Suppressor macrophage treated with lipopolysaccharide for 4 hours (primary cell): Measurements from ENCODE around the gene CES2.
"Not testable (repeated sequence)": the region's sequence is repeated elsewhere in the genome, so short reads cannot be mapped to it uniquely, and the experiment has no call there.

Experiments used
- DNase-seq: peaks from one replicate; pipeline ENCODE4 v3.0.0-alpha.2; 2020

Gene CES2

GRCh38 chr16:66935314-66936011 lies at the start of gene CES2:
TSS of gene CES2 (plus strand) at chr16:66935516. CDS start at chr16:66935636, 120 bp downstream.
- no peak for DNase-seq

- DNase-seq = no peak
These were observed 49.0 kb upstream of the CES2 start for GRCh38 chr16:66886321-66886720.

GRCh38 chr16:66886914-66887313 lies 48.4 kb upstream of the CES2 start:
- DNase-seq = no peak

GRCh38 chr16:66888647-66889615 lies 46.4 kb upstream of the CES2 start:
- no peak for DNase-seq

GRCh38 chr16:66889622-66890021 lies 45.7 kb upstream of the CES2 start:
- DNase-seq = no peak

GRCh38 chr16:66890799-66891198 lies 44.5 kb upstream of the CES2 start:
- DNase-seq = no peak

- DNase-seq = no peak
These were observed 44.0 kb upstream of the CES2 start for GRCh38 chr16:66891360-66891759.

- no peak for DNase-seq
These were observed 43.5 kb upstream of the CES2 start for GRCh38 chr16:66891797-66892196.

GRCh38 chr16:66894055-66894454 lies 41.3 kb upstream of the CES2 start:
- no peak for DNase-seq

- DNase-seq = peak; percentile 78
These were observed 40.2 kb upstream of the CES2 start for GRCh38 chr16:66894948-66895688.

- no peak for DNase-seq
These were observed 39.7 kb upstream of the CES2 start for GRCh38 chr16:66895689-66895979.

- DNase-seq = no peak
These were observed 39.3 kb upstream of the CES2 start for GRCh38 chr16:66895999-66896398.

- DNase-seq = not testable (repeated sequence)
These were observed 38.6 kb upstream of the CES2 start for GRCh38 chr16:66896682-66897081.

- DNase-seq = no peak
These were observed 37.1 kb upstream of the CES2 start for GRCh38 chr16:66898207-66898606.

GRCh38 chr16:66898933-66899309 lies 36.4 kb upstream of the CES2 start:
- no peak for DNase-seq

- DNase-seq = no peak
These were observed 35.9 kb upstream of the CES2 start for GRCh38 chr16:66899310-66899944.

- peak; percentile 55 for DNase-seq
These were observed 35.2 kb upstream of the CES2 start for GRCh38 chr16:66899945-66900710.

- no peak for DNase-seq
These were observed 34.4 kb upstream of the CES2 start for GRCh38 chr16:66900721-66901441.

- DNase-seq = no peak
These were observed 33.7 kb upstream of the CES2 start for GRCh38 chr16:66901626-66902025.

GRCh38 chr16:66902648-66903543 lies 32.4 kb upstream of the CES2 start:
- DNase-seq = no peak
